ENCODE results near the gene ZNF469.

The ZNF469 gene

GRCh38 chr16:88376835-88377726 is 5.7 kb upstream of the ZNF469 start:
- DNase-seq (ENCODE audit: low read depth in 2 of 2): no peak

- no peak for DNase-seq (ENCODE audit: low read depth in 2 of 2)
Observed at GRCh38 chr16:88377961-88378360, 4.8 kb upstream of the ZNF469 start.

GRCh38 chr16:88378401-88378800 is 4.4 kb upstream of the ZNF469 start:
- DNase-seq (ENCODE audit: low read depth in 2 of 2): no peak

- no peak for DNase-seq (ENCODE audit: low read depth in 2 of 2)
Observed at GRCh38 chr16:88378836-88379693, 3.7 kb upstream of the ZNF469 start.

GRCh38 chr16:88379694-88380040 is 3.1 kb upstream of the ZNF469 start:
- DNase-seq (ENCODE audit: low read depth in 2 of 2): no peak

GRCh38 chr16:88380099-88380498 is 2.7 kb upstream of the ZNF469 start:
- DNase-seq (ENCODE audit: low read depth in 2 of 2): no peak

GRCh38 chr16:88380619-88381018 is 2.1 kb upstream of the ZNF469 start:
- no peak for DNase-seq (ENCODE audit: low read depth in 2 of 2)

- DNase-seq (ENCODE audit: low read depth in 2 of 2): no peak
Observed at GRCh38 chr16:88381820-88382451, 823 bp upstream of the ZNF469 start.

- no peak for DNase-seq (ENCODE audit: low read depth in 2 of 2)
Observed at GRCh38 chr16:88383401-88384221, 852 bp downstream of the ZNF469 start.

- DNase-seq (ENCODE audit: low read depth in 2 of 2): no peak
Observed at GRCh38 chr16:88384222-88385111, 1.7 kb downstream of the ZNF469 start.

GRCh38 chr16:88385112-88385594 is 2.4 kb downstream of the ZNF469 start:
- no peak for DNase-seq (ENCODE audit: low read depth in 2 of 2)

GRCh38 chr16:88385831-88386815 is 3.4 kb downstream of the ZNF469 start:
- DNase-seq (ENCODE audit: low read depth in 2 of 2): no peak

GRCh38 chr16:88387180-88387765 is 4.5 kb downstream of the ZNF469 start:
- DNase-seq (ENCODE audit: low read depth in 2 of 2): no peak

- no peak for DNase-seq (ENCODE audit: low read depth in 2 of 2)
Observed at GRCh38 chr16:88387941-88388627, 5.3 kb downstream of the ZNF469 start.

GRCh38 chr16:88389191-88389590 is 6.4 kb downstream of the ZNF469 start:
- DNase-seq (ENCODE audit: low read depth in 2 of 2): no peak

GRCh38 chr16:88389621-88390160 is 6.9 kb downstream of the ZNF469 start:
- DNase-seq (ENCODE audit: low read depth in 2 of 2): no peak

GRCh38 chr16:88390265-88390664 is 7.5 kb downstream of the ZNF469 start:
- no peak for DNase-seq (ENCODE audit: low read depth in 2 of 2)

GRCh38 chr16:88390735-88391134 is 8.0 kb downstream of the ZNF469 start:
- DNase-seq (ENCODE audit: low read depth in 2 of 2): no peak

Measured in stimulated activated CD4-positive, alpha-beta T cell treated with anti-CD3 and anti-CD28 coated beads, Interleukin-15, amount 100 ng/mL, for 48 hours (primary cell).